ENCODE measurements around the gene TPT1. TPM values are rescaled to one million over a fixed set of nuclear protein-coding genes. Genes with fewer than 3 reads are reported as not detected.

TPT1 gene
- total and polyA plus RNA-seq, 9 donors, result 4,694 to 14,373 (median 7,045) TPM

DNA sequence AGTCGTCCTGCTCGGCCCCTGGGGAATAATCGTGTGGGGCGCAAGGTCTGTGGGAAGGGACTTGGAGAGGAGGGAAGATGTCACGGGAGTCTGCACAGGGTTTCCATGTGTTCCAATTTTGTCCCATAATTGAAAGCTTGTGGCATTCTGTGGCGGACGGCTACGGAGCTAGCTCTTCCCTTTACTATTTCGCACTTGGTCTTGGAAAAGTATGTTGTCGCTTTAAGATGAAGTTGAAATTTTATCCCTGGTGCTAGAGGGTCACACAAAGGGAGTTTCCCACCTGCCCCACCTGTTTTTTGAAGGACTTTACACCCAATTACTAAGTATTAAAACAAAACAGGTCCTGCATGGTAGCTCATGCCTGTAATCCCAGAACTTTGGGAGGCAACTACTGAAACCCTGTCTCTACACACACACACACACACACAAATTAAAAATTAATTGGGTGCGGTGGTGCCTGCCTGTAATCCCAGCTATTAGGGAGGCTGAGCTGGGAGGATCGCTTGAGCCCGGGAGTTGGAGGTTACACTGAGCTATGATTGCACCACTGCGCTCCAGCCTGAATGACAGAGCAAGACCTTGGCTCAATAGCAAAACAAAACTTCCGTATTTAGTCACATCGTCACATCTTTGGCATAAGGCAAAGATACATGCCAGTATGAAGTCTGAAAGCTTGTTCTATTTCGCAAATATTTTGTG, 967 bp upstream of the TPT1 start:
- H3K36me3 ChIP-seq, result no peaks in the 10 kb centered on the region
- H3K9me3 ChIP-seq, result no peaks in the 10 kb centered on the region
- TF ChIP-seq, protein P1, sequence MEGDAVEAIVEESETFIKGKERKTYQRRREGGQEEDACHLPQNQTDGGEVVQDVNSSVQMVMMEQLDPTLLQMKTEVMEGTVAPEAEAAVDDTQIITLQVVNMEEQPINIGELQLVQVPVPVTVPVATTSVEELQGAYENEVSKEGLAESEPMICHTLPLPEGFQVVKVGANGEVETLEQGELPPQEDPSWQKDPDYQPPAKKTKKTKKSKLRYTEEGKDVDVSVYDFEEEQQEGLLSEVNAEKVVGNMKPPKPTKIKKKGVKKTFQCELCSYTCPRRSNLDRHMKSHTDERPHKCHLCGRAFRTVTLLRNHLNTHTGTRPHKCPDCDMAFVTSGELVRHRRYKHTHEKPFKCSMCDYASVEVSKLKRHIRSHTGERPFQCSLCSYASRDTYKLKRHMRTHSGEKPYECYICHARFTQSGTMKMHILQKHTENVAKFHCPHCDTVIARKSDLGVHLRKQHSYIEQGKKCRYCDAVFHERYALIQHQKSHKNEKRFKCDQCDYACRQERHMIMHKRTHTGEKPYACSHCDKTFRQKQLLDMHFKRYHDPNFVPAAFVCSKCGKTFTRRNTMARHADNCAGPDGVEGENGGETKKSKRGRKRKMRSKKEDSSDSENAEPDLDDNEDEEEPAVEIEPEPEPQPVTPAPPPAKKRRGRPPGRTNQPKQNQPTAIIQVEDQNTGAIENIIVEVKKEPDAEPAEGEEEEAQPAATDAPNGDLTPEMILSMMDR (IDR thresholded peaks at IDR 0.05), result no peak
- no peak for TF ChIP-seq POLR2A (IDR thresholded peaks at IDR 0.05)
- no peak for TF ChIP-seq EP300 (IDR thresholded peaks at IDR 0.05)
- H3K4me3 ChIP-seq, result peak overlapping the region; percentile 74
- H3K27ac ChIP-seq, result peak overlapping the region; percentile 99 to 100
- DNase-seq, result peak in 2 of 5 donors; percentile 40 to 50
- 13 to 16% (median 13%) methylated on average over 17 of the region's 17 CpGs for WGBS, 3 donors
- intact Hi-C loops (cut with DNase I), result no loop called here
- no peaks in the 10 kb centered on the region for H3K27me3 ChIP-seq
- peaks cover 3% of the 10 kb centered on the region for H3K4me1 ChIP-seq (ENCODE audit: insufficient read depth)

DNA sequence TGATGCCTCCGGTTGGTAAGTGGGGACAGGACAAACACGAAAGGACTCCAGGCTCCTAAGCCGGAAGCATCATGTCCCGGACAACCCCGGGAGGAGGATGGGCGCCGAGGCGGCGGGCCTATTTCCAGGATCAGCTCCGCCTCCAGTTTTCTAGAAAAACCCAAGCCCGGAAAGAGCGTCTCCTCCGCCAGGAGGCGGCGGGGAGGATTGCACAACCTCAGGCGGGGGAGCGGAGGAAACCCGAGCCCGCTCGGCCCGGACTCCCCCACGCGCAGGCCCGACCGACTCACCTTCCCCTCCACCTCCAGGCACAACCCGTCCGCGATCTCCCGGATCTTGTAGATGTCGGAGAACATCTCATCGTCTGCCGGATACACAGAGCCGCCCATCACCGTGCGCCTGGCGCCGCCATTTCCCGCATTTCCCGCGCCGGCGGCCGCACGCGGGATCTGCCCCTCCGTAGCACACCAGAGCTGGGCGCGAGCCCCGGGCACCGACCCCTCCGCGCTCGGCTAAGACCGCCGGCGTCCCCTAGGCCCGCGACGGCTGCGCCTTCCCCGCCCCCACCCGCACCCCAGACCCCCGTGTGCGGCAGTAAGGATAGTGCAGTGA, 455 bp downstream of the TPT1 start:
- intact Hi-C loops (cut with DNase I), result no loop called here
- TF ChIP-seq, protein P1 (IDR thresholded peaks at IDR 0.05), result peak; percentile 72 to 81 (median 73)
- TF ChIP-seq POLR2A (IDR thresholded peaks at IDR 0.05), result peak; percentile 9
- TF ChIP-seq EP300 (IDR thresholded peaks at IDR 0.05), result peak; percentile 87
- H3K4me3 ChIP-seq, result peak overlapping the region; percentile 100
- H3K27me3 ChIP-seq, result no peaks in the 10 kb centered on the region
- H3K36me3 ChIP-seq, result no peaks in the 10 kb centered on the region
- DNase-seq, result peak; percentile 94 to 96 (median 95)
- 0% methylated on average over 46 to 64 of the region's 64 CpGs for WGBS, 3 donors
- H3K27ac ChIP-seq, result peak overlapping the region; percentile 99 to 100
- H3K4me1 ChIP-seq (ENCODE audit: insufficient read depth), result peaks cover 3% of the 10 kb centered on the region
- no peaks in the 10 kb centered on the region for H3K9me3 ChIP-seq

DNA sequence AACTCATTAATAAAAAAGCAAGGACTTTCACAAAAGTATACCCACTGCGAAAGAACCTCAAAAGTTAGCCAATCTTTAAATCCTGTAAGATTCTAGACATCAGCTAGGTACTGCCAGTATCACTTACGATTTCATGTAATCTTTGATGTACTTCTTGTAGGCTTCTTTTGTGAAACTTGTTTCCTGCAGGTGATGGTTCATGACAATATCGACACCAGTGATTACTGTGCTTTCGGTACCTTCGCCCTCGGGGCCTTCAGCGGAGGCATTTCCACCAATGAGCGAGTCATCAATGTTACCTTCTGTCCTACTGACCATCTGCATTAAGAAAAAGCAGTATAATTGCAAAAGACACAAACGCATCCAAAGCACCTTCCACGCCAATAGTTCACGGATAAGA, 1.1 kb downstream of the TPT1 start:
- TF ChIP-seq, protein P1 (IDR thresholded peaks at IDR 0.05), result no peak
- TF ChIP-seq EP300 (IDR thresholded peaks at IDR 0.05), result no peak
- no peak for TF ChIP-seq POLR2A (IDR thresholded peaks at IDR 0.05)
- Histone ChIP-seq H3K4me3 (peak overlapping the region; percentile 100), H3K27ac (peak overlapping the region; percentile 99 to 100), H3K27me3 (no peaks in the 10 kb centered on the region), H3K4me1 (ENCODE audit: insufficient read depth) (peaks cover 3% of the 10 kb centered on the region), H3K9me3 (no peaks in the 10 kb centered on the region), H3K36me3 (no peaks in the 10 kb centered on the region)
- DNase-seq, result no peak
- intact Hi-C loops (cut with DNase I), result no loop called here
- WGBS, 3 donors, result 3 to 6% (median 4%) methylated on average over 11 of the region's 11 CpGs

DNA sequence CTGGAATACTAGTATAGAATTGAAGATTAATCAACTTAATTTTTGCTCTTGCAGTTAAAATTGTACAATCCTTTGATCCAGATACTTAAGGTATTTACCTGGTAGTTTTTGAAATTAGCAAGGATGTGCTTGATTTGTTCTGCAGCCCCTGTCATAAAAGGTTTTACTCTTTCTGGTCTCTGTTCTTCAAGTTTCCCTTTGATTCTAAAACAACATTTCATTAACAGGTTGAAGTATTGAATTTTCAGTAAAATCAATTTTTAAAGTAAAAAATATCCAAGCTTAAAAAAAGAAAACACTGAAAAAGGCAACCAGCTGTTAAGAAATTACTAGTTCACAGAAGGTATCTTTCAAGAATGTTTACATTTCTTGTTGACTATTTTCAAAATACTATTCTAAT, 1.6 kb downstream of the TPT1 start:
- no peaks in the 10 kb centered on the region for H3K36me3 ChIP-seq
- TF ChIP-seq POLR2A (IDR thresholded peaks at IDR 0.05) (no peak), EP300 (IDR thresholded peaks at IDR 0.05) (no peak)
- TF ChIP-seq, protein P1 (IDR thresholded peaks at IDR 0.05), result no peak

More for the DNA sequence above, 1.6 kb downstream of the TPT1 start:
- no peaks in the 10 kb centered on the region for H3K9me3 ChIP-seq
- H3K27me3 ChIP-seq, result no peaks in the 10 kb centered on the region
- H3K4me3 ChIP-seq, result peak overlapping the region; percentile 100
- H3K4me1 ChIP-seq (ENCODE audit: insufficient read depth), result peaks cover 3% of the 10 kb centered on the region
- DNase-seq, result no peak
- H3K27ac ChIP-seq, result no peak overlapping the region
- intact Hi-C loops (cut with DNase I), result no loop called here

Data from ovary (tissue), 9 donors.